Raji (cell line): ENCODE data around the gene PRKX.

ENCODE experiments used
- POLR2A ChIP-seq: IDR thresholded peaks from 2 replicates; pipeline ENCODE4 v1.6.1; 2011; ENCODE audit warnings: low read depth, low read length, control low read depth; ENCODE audit not compliant: insufficient read depth

Gene PRKX

DNA sequence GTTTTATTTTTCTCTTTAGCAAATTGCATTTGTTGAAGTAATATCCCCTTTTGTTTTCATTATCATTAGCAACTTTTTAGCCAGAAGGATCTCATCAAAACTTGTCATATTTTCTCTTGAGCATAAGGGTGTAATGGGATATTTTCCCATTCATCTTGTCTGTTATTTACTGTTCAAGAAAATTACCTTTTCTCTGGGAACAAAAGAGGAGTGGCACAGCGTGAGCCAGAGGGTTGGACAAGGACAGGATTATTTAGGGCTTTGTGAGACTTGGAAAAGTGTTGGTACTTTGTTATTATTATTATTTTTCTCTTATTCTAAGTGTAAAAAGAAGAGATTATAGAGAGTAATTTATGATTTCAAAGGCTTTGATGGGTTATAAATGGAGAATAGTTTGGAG, 135.9 kb downstream of the PRKX start:
- no peak for TF ChIP-seq POLR2A

DNA sequence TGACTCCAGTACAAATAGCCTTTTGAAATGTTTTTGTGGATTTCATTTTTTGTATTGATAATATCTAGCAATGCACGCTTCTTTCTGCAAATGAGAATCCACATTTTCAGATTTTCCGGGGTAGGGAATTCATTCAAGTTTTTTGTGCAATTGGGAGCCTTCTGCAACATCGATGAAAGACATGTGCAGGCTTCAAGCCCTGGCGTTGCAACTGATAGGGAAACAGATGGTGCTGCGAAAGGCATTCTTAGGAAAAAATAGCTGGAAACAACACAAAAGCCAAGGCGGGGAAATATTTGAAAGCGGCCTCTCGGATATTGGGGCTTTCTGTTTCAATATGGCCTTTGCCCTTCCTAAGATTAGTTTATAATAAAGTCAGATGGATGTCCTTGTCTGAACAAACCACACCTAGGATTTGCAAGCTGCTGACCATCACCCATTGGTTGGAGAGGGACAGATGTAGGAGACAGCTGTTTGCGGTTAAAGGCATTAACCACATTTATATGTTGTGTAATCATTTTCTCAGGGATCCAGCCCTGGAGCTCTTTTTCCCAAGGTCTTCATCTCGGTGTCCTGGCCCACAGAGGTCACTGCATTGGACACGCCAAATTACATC, 136.5 kb downstream of the PRKX start:
- no peak for TF ChIP-seq POLR2A

- no peak for TF ChIP-seq POLR2A
Observed at GRCh38 chrX:3567686-3568085, 145.8 kb downstream of the PRKX start.

DNA sequence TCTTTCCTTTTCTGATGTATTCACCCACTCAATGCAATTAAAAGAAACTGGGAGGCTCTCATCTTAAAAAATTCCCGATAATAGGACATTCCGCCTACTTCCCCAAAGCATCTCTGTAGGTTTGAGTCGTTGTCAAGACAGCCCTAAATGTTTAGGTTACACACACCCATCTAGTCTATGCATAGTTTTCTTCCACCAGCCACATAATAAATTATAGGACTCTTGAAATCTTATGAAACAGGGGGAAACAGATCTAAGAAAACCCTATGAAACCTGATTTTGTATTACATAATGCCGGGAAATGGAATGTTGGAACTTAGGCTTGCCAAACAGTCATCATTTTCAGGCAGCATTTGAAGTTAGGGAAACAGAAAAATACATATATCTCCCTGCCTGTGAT, 150.0 kb downstream of the PRKX start:
- no peak for TF ChIP-seq POLR2A
